HUDEP-2 (cell line): Measurements from ENCODE around the gene PERCC1.
"Not testable (repeated sequence)": the region's sequence is repeated elsewhere in the genome, so short reads cannot be mapped to it uniquely, and the experiment has no call there.

Experiments
- DNase-seq, 76 experiments: peaks; one replicate each; lab custom pipeline; 2025; ENCODE audit not compliant: unreplicated experiment in 76 of 76; lab: John Stamatoyannopoulos, UW

PERCC1 gene

DNA sequence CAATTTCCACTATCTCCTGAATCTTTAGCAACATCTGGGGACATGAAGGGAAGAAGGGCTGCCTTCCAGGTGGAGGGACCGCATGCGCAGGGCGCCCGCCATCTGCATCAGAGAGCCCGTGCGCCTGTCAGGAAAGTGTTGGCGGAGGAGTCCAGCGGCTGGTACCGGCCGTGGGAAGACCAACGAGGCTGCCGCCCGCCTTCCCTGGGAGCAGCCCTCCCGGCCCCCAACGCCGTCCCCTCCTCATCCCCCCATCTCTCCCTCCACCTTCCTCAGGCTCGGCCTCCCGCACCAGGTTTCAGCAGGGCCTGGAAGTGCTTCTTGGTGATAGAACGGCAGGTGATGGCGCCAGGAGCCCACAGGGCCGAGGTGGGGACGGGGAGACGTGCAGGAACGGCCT lies 35.2 kb downstream of the PERCC1 start:
- DNase-seq = no peak

DNA sequence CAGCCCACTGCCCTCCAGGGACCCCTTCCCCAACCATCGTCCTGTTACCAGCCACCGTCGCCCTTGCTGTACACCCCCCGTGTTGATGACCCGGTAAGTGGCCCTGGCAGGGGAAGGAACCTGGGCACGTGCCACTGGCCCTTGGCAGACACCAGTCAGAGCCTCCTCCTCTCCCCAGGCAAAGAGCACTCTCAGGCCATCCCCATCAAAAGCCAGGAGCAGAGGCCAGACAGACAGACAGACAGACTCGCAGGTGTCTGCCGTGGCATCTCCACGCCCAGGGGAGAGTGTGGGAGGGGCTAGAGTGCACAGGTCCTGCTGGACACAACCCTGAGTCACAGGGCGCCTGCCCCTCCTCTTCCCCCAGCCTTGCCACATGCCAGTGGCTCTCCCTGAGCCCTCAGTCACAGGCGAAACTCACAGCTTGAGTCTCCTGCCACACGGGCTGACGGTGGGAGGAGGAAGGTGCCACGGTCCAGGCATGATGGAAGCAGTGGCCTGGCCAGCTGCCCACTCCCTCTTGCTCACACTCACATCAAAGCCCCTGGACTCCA lies 36.2 kb downstream of the PERCC1 start:
- peak in 1 of 76 experiments; percentile 14 for DNase-seq

DNA sequence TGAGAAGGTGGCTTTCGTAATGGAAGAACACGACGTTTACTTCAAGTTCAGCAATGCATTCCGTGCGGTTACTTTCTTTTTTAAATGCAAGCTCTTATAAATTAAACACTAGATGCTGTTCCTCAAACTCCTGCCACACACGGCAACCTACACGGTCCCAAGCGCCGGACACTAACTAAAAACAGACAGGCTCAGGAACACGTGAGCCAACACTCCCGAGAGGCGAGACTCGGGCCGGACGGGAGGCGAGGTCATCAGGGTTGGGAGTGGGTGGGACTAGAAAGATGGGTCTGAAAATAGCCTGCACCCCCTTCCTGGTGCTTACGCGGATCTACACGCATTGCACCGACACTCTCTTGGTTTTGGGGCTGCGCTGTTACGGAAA lies 37.5 kb downstream of the PERCC1 start:
- DNase-seq = no peak

DNA sequence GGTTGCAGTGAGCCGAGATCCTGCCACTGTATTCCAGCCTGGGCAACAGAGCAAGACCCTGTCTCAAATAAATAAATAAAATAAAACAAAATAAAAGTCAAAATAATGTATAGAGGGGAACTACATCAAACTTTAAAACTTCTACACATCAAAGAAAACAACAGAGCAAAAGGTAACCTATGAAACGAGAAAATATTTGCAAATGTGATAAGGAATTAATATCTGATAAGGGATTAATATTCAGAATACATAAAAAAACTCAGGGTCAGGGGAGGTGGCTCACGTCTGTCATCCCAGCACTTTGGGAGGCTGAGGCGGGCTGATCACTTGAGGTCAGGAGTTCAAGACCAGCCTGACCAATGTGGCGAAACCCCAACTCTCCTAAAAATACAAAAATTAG lies 38.3 kb downstream of the PERCC1 start:
- DNase-seq = not testable (repeated sequence)

DNA sequence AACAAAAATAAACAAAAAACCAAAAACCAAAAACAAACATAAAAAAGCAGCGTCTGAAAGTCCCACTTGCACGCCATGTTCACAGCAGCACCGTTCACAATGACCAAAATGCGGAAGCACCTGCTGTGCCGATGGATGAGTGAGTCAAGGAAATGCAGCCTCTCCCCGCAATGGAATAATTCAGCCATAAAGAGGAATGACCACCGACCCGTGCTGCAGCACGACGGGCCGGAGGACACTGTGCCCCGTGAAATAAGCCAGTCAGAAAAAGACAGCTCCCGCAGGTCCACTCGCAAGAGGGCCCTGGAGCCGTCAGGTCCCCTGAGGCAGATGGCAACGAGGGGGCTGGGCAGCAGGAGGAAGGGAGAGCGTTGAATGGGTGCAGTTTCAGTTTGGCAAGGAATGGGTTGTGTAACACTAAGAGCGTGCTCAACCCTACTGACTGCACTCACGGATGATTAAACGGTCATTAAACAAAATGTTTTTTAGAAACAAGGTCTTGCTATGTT lies 38.9 kb downstream of the PERCC1 start:
- no peak for DNase-seq

DNA sequence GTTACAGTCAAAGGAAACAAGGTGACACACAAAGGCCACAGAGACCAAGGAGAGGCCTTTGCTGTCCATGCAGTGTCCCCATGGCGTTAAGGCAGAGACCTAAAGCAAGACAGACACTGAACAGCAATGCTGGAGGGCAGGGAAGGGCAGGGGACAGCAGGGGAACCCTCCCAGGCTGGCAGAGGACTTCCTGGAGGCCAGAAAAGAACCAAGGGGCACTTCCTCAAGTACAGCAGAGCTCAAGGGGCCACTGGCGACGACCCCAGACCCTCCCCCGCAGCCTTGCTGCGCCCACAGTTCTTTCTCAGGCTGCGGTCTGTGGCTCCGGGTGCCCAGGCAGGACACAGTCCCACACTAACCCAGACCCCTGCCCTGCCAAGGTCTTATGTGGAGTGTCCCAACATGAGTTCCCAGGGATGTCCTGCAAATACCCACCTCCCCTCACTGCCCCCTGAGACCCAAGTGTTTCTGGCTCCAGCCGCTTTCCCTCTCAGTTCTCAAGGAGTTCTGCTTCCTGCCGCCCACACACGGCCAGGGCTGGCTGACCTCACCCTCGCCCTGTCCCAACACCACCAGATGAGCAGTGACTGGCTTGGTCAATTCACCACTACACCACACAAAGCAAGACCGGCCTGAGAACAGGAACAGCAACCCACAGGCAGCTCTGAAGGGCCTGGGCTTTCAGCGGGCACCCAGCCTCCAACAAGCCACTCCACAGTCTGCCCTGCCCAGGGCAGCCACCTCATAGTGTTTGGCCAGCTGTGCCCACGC lies 39.8 kb downstream of the PERCC1 start:
- DNase-seq = peak in 6 of 76 experiments; percentile 4 to 37 (median 24)

DNA sequence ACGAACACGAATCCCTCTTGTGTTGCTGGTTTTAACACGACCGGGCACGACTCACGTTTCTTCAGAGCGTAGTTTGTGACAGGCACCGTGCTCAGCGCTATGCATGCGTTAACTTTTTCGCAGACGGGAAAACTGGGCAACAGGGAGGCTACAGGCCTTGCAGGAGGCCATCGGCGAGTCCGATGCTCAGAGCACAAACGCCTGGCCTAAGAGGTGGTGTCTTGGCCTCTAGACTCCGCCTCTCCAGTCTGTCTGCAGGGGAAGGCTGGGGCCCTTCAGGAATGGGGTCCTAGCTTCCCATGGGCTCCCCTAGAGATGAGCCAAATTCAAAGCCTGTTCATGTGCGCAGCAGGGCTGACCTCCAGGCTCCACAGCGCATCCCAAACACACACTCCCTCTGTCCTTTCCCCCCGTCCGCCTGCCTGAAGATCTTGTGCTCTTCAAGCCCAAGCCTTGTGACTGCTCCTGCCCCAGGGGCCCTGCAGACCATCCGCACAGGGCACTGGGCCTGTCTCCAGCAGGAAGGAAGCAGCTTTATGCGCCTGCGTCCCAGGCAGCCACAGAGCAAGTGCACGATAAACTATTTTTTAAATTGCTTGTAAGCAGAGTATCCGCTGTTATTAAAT lies 40.8 kb downstream of the PERCC1 start:
- DNase-seq = no peak

DNA sequence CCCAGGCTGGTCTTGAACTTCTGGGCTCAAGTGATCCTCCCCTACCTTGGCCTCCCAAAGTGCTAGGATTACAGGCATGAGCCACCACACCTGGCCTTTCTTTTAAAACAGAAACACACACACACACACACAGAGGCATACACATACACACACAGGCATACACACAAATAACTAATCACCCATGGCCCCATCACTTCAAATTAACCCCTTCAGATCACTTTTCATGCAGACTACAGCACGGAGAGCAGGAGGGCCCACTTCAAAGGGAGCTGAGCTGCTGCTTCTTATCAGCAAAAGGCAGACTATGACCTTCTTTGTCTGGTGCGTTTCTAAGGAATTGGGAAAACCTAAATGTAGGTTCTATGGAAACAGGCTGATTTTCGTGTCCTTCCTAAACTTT lies 42.1 kb downstream of the PERCC1 start:
- DNase-seq = peak in 10 of 76 experiments; percentile 14 to 39 (median 18)

DNA sequence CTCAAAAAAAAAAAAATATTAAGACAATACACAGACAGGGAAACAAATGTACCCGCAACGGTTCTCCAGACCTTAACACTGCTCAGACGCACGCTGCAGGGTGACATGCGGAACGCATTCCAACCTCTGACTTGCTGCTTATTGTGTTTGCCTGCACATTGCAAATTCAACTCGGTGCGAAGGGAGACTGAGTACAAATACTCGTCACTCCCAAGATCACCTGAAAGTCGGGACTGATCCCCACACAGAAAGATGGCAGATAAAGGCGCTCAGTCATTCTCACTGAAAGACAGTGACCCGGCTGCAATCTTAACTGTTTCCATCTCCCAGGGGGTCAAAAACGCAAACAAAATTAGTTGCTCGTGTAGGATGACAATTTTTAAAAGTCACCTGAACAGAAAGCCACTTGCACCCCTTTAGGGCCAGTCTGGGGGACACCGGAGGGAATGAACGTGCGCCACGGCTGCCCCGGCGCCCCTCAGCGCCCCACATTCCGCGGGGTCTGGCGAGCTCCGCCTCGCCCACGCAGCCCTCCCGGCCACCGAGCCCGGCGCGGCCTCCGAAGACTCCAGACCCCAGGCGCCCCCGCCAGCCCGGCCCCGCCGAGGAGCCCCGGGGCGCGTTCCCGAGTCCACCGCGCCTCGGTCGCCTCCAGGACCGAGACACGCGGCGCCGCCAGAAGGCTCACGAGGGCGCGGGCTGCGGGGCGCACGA lies 43.4 kb downstream of the PERCC1 start:
- DNase-seq = peak in 1 of 76 experiments; percentile 10

DNA sequence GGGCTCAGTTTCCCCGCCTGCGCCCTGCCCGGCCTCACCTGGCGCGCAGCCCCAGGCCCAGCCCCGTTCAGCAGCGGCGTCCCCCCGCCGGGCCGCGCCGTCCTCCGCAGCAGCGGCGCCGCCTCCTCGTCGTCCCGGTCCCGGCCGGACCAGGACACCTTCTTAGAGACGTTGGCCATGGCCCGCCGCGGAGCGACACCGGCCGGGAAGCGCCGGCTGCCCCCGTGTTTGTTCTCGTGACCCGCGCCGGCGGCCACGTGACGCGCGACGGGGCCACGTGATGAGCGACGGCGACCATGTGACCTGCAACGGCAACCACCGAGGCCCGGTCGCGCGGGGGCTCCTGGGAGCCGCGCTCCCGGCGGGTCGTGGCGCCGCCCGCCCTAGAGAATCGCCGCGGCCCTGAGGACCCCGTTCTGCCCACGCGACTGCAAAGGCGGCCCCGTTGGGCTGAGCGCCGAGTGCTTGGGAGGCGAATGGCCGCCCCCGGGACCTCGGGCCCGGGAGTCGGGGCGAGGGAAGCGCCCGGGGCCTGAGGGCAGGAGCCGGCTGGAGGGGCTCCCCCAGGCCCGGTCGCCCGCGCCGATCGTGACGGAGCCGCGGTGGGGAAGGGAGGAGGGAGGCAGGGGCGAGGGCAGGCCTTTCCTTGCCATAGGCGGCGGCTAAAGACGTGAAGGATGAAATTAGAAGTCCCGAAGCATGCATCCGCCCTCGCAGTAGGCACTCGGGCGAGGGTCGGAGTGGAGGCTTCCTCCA lies 44.1 kb downstream of the PERCC1 start, which contains the start of gene CLCN7:
Gene CLCN7 (minus strand): TSS at position 233 of the 756 bp plus-strand sequence. CDS start 54 bp downstream, at position 179.
- peak in 73 of 76 experiments; percentile 23 to 90 (median 76) for DNase-seq

DNA sequence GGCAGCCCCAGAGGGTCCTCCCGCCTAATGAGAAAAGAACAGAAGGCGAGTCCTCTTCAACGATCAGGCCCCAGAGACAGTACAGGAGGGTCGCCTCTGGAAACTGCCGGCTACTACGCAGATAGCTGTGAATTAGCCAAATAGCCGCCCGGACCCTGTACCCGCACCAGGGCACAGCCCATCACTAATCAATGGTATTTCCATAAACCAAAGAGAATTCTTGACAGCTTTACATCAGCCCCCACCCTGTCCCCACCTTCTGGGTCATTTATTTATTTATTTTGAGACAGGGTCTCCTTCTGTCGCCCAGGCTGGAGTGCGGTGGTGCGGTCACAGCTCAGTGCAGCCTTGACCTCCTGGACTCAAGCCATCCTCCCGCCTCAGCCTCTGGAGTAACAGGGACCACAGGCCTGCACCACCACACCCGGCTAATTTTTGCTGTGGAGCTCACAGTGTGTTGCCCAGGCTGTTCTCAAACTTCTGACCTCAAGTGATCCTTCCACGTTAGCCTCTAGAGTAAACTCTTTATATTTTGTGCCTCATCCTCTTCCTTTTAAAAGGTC lies 44.8 kb downstream of the PERCC1 start:
- DNase-seq = peak in 1 of 76 experiments; percentile 45

DNA sequence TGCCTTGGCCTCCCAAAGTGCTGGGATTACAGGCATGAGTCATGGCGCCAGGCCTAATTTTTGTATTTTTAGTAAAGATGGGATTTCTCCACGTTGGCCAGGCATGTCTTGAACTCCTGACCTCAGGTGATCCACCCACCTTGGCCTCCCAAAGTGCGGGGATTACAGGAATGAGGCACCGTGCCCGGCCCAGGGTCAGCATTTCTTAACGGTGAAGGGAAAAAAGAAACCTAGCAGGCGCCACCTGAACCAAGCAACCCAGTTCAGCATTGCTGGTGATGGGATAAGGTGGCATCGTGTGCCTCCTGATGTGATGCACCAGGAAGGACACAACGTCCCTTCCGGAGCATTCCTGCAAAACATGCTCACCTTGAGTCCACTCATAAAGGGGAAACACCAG lies 46.2 kb downstream of the PERCC1 start:
- DNase-seq = no peak

DNA sequence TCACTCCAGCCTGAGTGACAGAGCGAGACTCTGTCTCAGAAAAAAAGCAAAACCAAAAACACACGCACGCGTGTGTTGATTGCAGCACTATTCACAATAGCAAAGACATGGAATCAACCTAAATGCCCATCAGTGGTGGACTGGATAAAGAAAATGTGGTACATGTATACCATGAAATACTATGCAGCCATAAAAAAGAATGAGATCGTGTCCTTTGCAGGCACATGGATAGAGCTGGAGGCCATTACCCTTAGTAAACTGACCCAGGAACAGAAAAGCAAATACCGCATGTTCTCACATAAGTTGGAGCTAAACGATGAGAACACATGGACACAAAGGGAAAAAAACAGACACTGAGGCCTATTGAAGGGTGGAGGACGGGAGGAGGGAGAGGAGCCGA lies 48.1 kb downstream of the PERCC1 start:
- DNase-seq = not testable (repeated sequence)

DNA sequence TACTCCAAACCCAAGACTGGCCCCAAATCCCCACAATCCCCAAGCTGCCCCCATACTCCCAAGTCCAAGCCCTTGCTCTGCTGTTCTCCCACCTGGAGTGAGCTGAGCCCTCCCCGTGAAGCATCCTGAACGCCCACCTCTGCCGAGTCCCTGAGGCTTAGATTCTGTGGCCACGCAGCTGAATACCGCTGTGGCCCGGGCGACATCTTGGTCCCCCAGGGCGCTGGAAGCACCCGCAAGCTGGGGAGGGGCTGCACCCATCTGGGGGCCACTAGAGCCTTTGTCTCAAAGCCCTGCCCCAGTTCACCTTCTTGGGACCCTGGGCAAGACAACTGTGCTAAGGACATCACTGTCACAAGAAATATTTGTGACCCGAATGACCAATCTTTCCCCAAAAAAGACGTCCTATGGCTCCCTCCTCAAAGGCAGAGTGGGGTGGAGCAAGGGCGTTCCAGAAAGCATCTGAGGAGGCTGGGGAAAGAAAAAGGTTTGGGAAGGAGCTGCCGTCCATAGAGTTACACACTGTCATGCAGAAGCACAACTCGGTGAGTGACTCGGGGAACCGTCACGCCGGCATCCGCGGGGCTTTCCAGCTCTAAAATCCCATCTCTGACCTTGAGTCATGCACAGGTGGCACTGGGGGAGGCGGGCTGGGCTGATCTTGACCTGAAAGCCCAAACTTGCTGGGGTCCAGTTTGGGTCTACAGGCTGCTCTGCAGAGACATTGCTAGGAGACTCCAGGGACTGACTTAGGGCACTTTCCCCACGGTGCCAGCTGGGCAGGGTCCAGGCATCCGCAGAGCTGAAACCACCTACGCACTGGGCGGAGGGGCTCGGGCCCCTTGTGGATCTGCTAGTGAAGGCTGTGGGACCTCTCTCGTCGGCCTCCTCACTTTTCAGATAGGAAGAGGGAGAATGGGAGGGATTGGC lies 51.3 kb downstream of the PERCC1 start:
- no peak for DNase-seq
